Natural killer cell (primary cell): ENCODE data around the gene TNFAIP2. TPM values are rescaled to one million over a fixed set of nuclear protein-coding genes. Genes with fewer than 3 reads are reported as not detected.

Experiments used
- ATAC-seq, 3 donors: fragments of 150-1000 bp in 2 of 3; fragments of 200-7000 bp in 1 of 3; cut with Tn5 transposase; 1 replicate in 1 of 3; 2 replicates in 2 of 3; pipeline ENCODE4 v1.10.0; 2021; ENCODE audit warnings: mild to moderate bottlenecking in 2 of 3, moderate library complexity in 2 of 3
- DNase-seq, 2 donors: peaks; one replicate each; pipeline versions ENCODE4 v3.0.0 to v3.0.0-alpha.2; 2013 to 2021; ENCODE audit warnings: mixed read lengths in 1 of 2
- H3K27ac ChIP-seq: one replicate; pipeline ENCODE4 v1.5.1; 2013; ENCODE audit warnings: mild to moderate bottlenecking, low read length
- H3K27me3 ChIP-seq: one replicate; pipeline ENCODE4 v1.6.1; 2013; ENCODE audit warnings: low read length; ENCODE audit not compliant: control insufficient read depth, insufficient read depth
- H3K36me3 ChIP-seq: one replicate; pipeline ENCODE4 v1.6.1; 2013; ENCODE audit warnings: low read length; ENCODE audit not compliant: control insufficient read depth, insufficient read depth
- H3K4me1 ChIP-seq: one replicate; pipeline ENCODE4 v1.6.1; 2013; ENCODE audit warnings: low read length; ENCODE audit not compliant: control insufficient read depth, insufficient read depth
- H3K4me3 ChIP-seq: one replicate; pipeline ENCODE4 v1.5.1; 2013; ENCODE audit warnings: low read length
- H3K9me3 ChIP-seq: one replicate; pipeline ENCODE4 v1.6.1; 2013; ENCODE audit warnings: low read length; ENCODE audit not compliant: control insufficient read depth, insufficient read depth
- H3K27ac Mint-ChIP-seq, 2 donors: one replicate each; pipeline ENCODE4 v1.8.0; 2022; ENCODE audit warnings: mild to moderate bottlenecking in 2 of 2, mixed read lengths in 2 of 2, moderate library complexity in 1 of 2
- H3K27me3 Mint-ChIP-seq, 2 donors: one replicate each; pipeline ENCODE4 v1.8.0; 2022; ENCODE audit warnings: low read depth in 2 of 2, mixed read lengths in 2 of 2
- H3K36me3 Mint-ChIP-seq: one replicate; pipeline ENCODE4 v1.8.0; 2022; ENCODE audit warnings: mixed read lengths
- H3K4me1 Mint-ChIP-seq, 2 donors: one replicate each; pipeline ENCODE4 v1.8.0; 2022; ENCODE audit warnings: mixed read lengths in 2 of 2
- H3K4me3 Mint-ChIP-seq: one replicate; pipeline ENCODE4 v1.8.0; 2022; ENCODE audit warnings: mild to moderate bottlenecking, moderate library complexity, mixed read lengths
- H3K9me3 Mint-ChIP-seq, 2 donors: one replicate each; pipeline ENCODE4 v1.8.0; 2022; ENCODE audit warnings: mixed read lengths in 2 of 2
- CTCF ChIP-seq: fragments of 200-600 bp; IDR thresholded peaks from one replicate; pipeline ENCODE4 v1.8.0; 2022; ENCODE audit warnings: antibody characterized with exemption
- WGBS: methylation state at CpG from one replicate; pipeline ENCODE4 v1.1.7; 2013; ENCODE audit warnings: missing lambda C conversion rate; ENCODE audit not compliant: insufficient coverage; 5-methylcytosine and 5-hydroxymethylcytosine counted together
- intact Hi-C: fragments of 100-400 bp; cut with micrococcal nuclease; formaldehyde crosslinking; loops from one replicate; pipeline ENCODE4 v1.14.2; 2022
- total RNA-seq, 4 donors: library from RNA; stranded (reverse); fragments of 120-200 nt in 1 of 4; gene quantifications; one replicate each; pipeline versions ENCODE4 v1.2.3 to v1.2.4, GENCODE V29; 2013 to 2022

Gene TNFAIP2
- total RNA-seq, 3 donors from 2014 or later (not counting 1 experiment from before 2014, with no cell fraction given) = 14.2 to 89.8 (median 50.1) TPM

GRCh38 chr14:103142721-103143302 lies 19.6 kb downstream of the TNFAIP2 start:
- ATAC-seq (no peak), DNase-seq (no peak)
- 64% methylated on average over 5 of the region's 5 CpGs for WGBS
- no peaks in the 10 kb centered on the region for H3K36me3 Mint-ChIP-seq
- H3K27me3 Mint-ChIP-seq = peaks cover 23 to 54% of the 10 kb centered on the region in 2 donors
- intact Hi-C loops = no loop called here
- Histone ChIP-seq H3K4me1 (peaks cover 9% of the 10 kb centered on the region), H3K27ac (no peak overlapping the region), H3K9me3 (no peaks in the 10 kb centered on the region), H3K27me3 (peaks cover 4% of the 10 kb centered on the region), H3K36me3 (no peaks in the 10 kb centered on the region), H3K4me3 (no peak overlapping the region)
- no peak overlapping the region for H3K4me3 Mint-ChIP-seq
- TF ChIP-seq CTCF = no peak
- H3K27ac Mint-ChIP-seq = no peak overlapping the region
- H3K4me1 Mint-ChIP-seq = peaks cover 12% of the 10 kb centered on the region in 2 donors
- no peaks in the 10 kb centered on the region for H3K9me3 Mint-ChIP-seq

- intact Hi-C loops = no loop called here
- H3K27ac Mint-ChIP-seq = no peak overlapping the region
- H3K9me3 Mint-ChIP-seq = no peaks in the 10 kb centered on the region
- peaks cover 23 to 54% of the 10 kb centered on the region in 2 donors for H3K27me3 Mint-ChIP-seq
- DNase-seq (no peak), ATAC-seq (no peak)
- Histone ChIP-seq H3K4me1 (peaks cover 9% of the 10 kb centered on the region), H3K9me3 (no peaks in the 10 kb centered on the region), H3K36me3 (no peaks in the 10 kb centered on the region), H3K27me3 (peaks cover 4% of the 10 kb centered on the region), H3K4me3 (no peak overlapping the region), H3K27ac (no peak overlapping the region)
- H3K36me3 Mint-ChIP-seq = no peaks in the 10 kb centered on the region
- H3K4me1 Mint-ChIP-seq = peaks cover 12% of the 10 kb centered on the region in 2 donors
- no peak overlapping the region for H3K4me3 Mint-ChIP-seq
- TF ChIP-seq CTCF = no peak
- 85% methylated on average over 4 of the region's 6 CpGs for WGBS
These were observed 20.2 kb downstream of the TNFAIP2 start for GRCh38 chr14:103143506-103143905.

- Mint-ChIP-seq H3K4me1 (peaks cover 12% of the 10 kb centered on the region in 2 donors), H3K4me3 (no peak overlapping the region), H3K27ac (no peak overlapping the region), H3K36me3 (no peaks in the 10 kb centered on the region), H3K9me3 (no peaks in the 10 kb centered on the region), H3K27me3 (peaks cover 26 to 54% of the 10 kb centered on the region in 2 donors)
- no peaks in the 10 kb centered on the region for H3K36me3 ChIP-seq
- ATAC-seq (no peak), DNase-seq (no peak)
- H3K27ac ChIP-seq = no peak overlapping the region
- H3K9me3 ChIP-seq = no peaks in the 10 kb centered on the region
- peaks cover 4% of the 10 kb centered on the region for H3K27me3 ChIP-seq
- WGBS = 87% methylated on average over 4 of the region's 4 CpGs
- TF ChIP-seq CTCF = no peak
- intact Hi-C loops = no loop called here
- peaks cover 9% of the 10 kb centered on the region for H3K4me1 ChIP-seq
- H3K4me3 ChIP-seq = no peak overlapping the region
These were observed 20.8 kb downstream of the TNFAIP2 start for GRCh38 chr14:103144085-103144484.
